Measurements from ENCODE around the gene STK17B. TPM values are rescaled to one million over a fixed set of nuclear protein-coding genes. Genes with fewer than 3 reads are reported as not detected.

STK17B gene
- total and polyA plus RNA-seq, 10 of the 15 experiments (the other 5 are each of a cell fraction or from before 2014, with no cell fraction given) = 21.2 to 108 (median 53.7) TPM

GRCh38 chr2:196123679-196124373, 47.6 kb downstream of the STK17B start:
- Histone ChIP-seq H3K9me3 (replicated peaks; ENCODE audit: control insufficient read depth, insufficient read depth, low read length) (peaks cover 7% of the 10 kb centered on the region), H3K27me3 (replicated peaks in 1 of 2; ENCODE audit: control insufficient read depth in 2 of 2, insufficient read depth in 2 of 2, low read length in 1 of 2) (no peaks in the 10 kb centered on the region), H3K4me2 (ENCODE audit: control insufficient read depth, insufficient read depth) (no peak overlapping the region), H3K4me3 (no peak overlapping the region), H3K9ac (ENCODE audit: control insufficient read depth, insufficient read depth, low read length) (no peak overlapping the region), H2AFZ (ENCODE audit: control insufficient read depth, low read depth, low read length) (no peak overlapping the region), H3K79me2 (ENCODE audit: control insufficient read depth, insufficient read depth, low read length) (no peaks in the 10 kb centered on the region), H3K36me3 (ENCODE audit: control insufficient read depth in 2 of 2, insufficient read depth in 2 of 2, low read length in 1 of 2) (no peaks in the 10 kb centered on the region), H3K27ac (ENCODE audit: control insufficient read depth, insufficient read depth) (no peak overlapping the region), H4K20me1 (ENCODE audit: control insufficient read depth, insufficient read depth) (no peaks in the 10 kb centered on the region), H3K4me1 (ENCODE audit: control insufficient read depth, insufficient read depth, low read length) (no peaks in the 10 kb centered on the region)
- TF ChIP-seq POLR2AphosphoS2 (IDR thresholded peaks at IDR 0.05; ENCODE audit: low read depth, low read length) (no peak), CHD2 (IDR thresholded peaks at IDR 0.05; ENCODE audit: borderline replicate concordance, low read depth, low read length) (no peak), POU2F2 (IDR thresholded peaks at IDR 0.05; ENCODE audit: borderline replicate concordance, low read depth, low read length) (no peak)
- ChIA-PET RAD21 (ENCODE audit: unreplicated experiment) (no interaction called here), CTCF (interaction anchor here (0.7 to 1.1 kb wide), 3 partner anchors 9 to 330 kb away, joined by 3 to 6 read pairs (median 3); no protein-coding TSS in a partner anchor), SMC1A (ENCODE audit: uncharacterized antibody, unreplicated experiment) (interaction anchor here (0.7 to 1.7 kb wide), 6 partner anchors 27 to 155 kb away, joined by 3 to 6 read pairs (median 4); no protein-coding TSS in a partner anchor), POLR2A (interaction anchor here (0.6 kb wide), 1 partner anchor 16 kb away, joined by 3 read pairs; no protein-coding TSS in a partner anchor)
- in situ Hi-C loops (cut with MboI) (no loop called here), intact Hi-C loops (cut with micrococcal nuclease; ENCODE audit: unreplicated experiment) (no loop called here)
- no peak for DNase-seq (ENCODE audit: low read depth, low spot score)
- BruUV-seq (replicated peaks) = no TSS peak
- no peak for FAIRE-seq
- no peak for ATAC-seq
- WGBS (ENCODE audit: insufficient coverage, insufficient replicate concordance, low lambda C conversion rate, missing lambda C conversion rate) = 88% methylated on average over 6 of the region's 6 CpGs

GRCh38 chr2:196119926-196120325, 51.5 kb downstream of the STK17B start:
- no peaks in the 10 kb centered on the region for H3K4me1 ChIP-seq (ENCODE audit: control insufficient read depth, insufficient read depth, low read length)
- H3K79me2 ChIP-seq (ENCODE audit: control insufficient read depth, insufficient read depth, low read length) = no peaks in the 10 kb centered on the region
- ChIA-PET RAD21 (ENCODE audit: unreplicated experiment) (no interaction called here), CTCF (interaction anchor here (1.2 to 1.5 kb wide), 2 partner anchors 12 to 43 kb away, joined by 3 to 4 read pairs; no protein-coding TSS in a partner anchor), POLR2A (interaction anchor here (1.0 kb wide), 1 partner anchor 40 kb away, joined by 6 read pairs; no protein-coding TSS in a partner anchor), SMC1A (ENCODE audit: uncharacterized antibody, unreplicated experiment) (interaction anchor here (0.9 to 4.1 kb wide), 7 partner anchors 9 to 157 kb away, joined by 3 to 15 read pairs (median 5); no protein-coding TSS in a partner anchor)
- no peak for ATAC-seq
- in situ Hi-C loops (cut with MboI) (no loop called here), intact Hi-C loops (cut with micrococcal nuclease; ENCODE audit: unreplicated experiment) (no loop called here)
- H3K4me3 ChIP-seq = no peak overlapping the region
- H3K36me3 ChIP-seq (ENCODE audit: control insufficient read depth in 2 of 2, insufficient read depth in 2 of 2, low read length in 1 of 2) = no peaks in the 10 kb centered on the region
- no TSS peak for BruUV-seq (replicated peaks)
- 77% methylated on average over 3 of the region's 3 CpGs for WGBS (ENCODE audit: insufficient coverage, insufficient replicate concordance, low lambda C conversion rate, missing lambda C conversion rate)
- FAIRE-seq = no peak
- TF ChIP-seq CHD1 (IDR thresholded peaks at IDR 0.05; ENCODE audit: low read depth, low read length) (no peak), TCF3 (IDR thresholded peaks at IDR 0.05; ENCODE audit: borderline replicate concordance, insufficient read depth, low read depth, low read length) (no peak), SMAD1 (IDR thresholded peaks at IDR 0.05; ENCODE audit: low read depth, partially characterized antibody) (no peak)
- no peak for DNase-seq (ENCODE audit: low read depth, low spot score)
- no peaks in the 10 kb centered on the region for H4K20me1 ChIP-seq (ENCODE audit: control insufficient read depth, insufficient read depth)
- no peak overlapping the region for H3K4me2 ChIP-seq (ENCODE audit: control insufficient read depth, insufficient read depth)
- no peaks in the 10 kb centered on the region for H3K27me3 ChIP-seq (replicated peaks in 1 of 2; ENCODE audit: control insufficient read depth in 2 of 2, insufficient read depth in 2 of 2, low read length in 1 of 2)
- no peak overlapping the region for H2AFZ ChIP-seq (ENCODE audit: control insufficient read depth, low read depth, low read length)
- H3K9ac ChIP-seq (ENCODE audit: control insufficient read depth, insufficient read depth, low read length) = no peak overlapping the region
- H3K9me3 ChIP-seq (replicated peaks; ENCODE audit: control insufficient read depth, insufficient read depth, low read length) = no peaks in the 10 kb centered on the region; the same call in 2 of the 3 replicates
- no peak overlapping the region for H3K27ac ChIP-seq (ENCODE audit: control insufficient read depth, insufficient read depth)

Data from GM12878 (cell line).